Ishikawa (cell line): ENCODE results near the gene PSMB11.

ENCODE experiments used
- MAX ChIP-seq: IDR thresholded peaks from 2 replicates; pipeline ENCODE4 v1.6.1; 2012
- REST ChIP-seq: IDR thresholded peaks from 2 replicates; pipeline ENCODE4 v1.6.1; 2012; ENCODE audit warnings: low read depth, mild to moderate bottlenecking

- TF ChIP-seq MAX (no peak), REST (no peak)
Measured at GRCh38 chr14:22994762-22995275, 47.2 kb upstream of the PSMB11 start.
